M059J (cell line): ENCODE measurements around the gene ABCB10. TPM values are rescaled to one million over a fixed set of nuclear protein-coding genes. Genes with fewer than 3 reads are reported as not detected.
"Not testable (repeated sequence)": the region's sequence is repeated elsewhere in the genome, so short reads cannot be mapped to it uniquely, and the experiment has no call there.

Source experiments
- DNase-seq: peaks from one replicate; pipeline ENCODE4 v3.0.0-alpha.2; 2012; ENCODE audit warnings: low read depth
- total RNA-seq: library from RNA; depleted of rRNA; stranded (reverse); fragments of >200 nt; shearing (Covaris generic); gene quantifications from 2 replicates; pipeline ENCODE4 v1.2.3, GENCODE V29; 2014; rRNA removed

The ABCB10 gene
- 10.9 and 17.8 TPM in 2 replicates for total RNA-seq

- DNase-seq, result peak; percentile 97
Observed at GRCh38 chr1:229558460-229559335, at the start of gene ABCB10. Gene ABCB10, minus strand, starts transcription at chr1:229558707. Its CDS starts 55 bp downstream, at chr1:229558652.

DNA sequence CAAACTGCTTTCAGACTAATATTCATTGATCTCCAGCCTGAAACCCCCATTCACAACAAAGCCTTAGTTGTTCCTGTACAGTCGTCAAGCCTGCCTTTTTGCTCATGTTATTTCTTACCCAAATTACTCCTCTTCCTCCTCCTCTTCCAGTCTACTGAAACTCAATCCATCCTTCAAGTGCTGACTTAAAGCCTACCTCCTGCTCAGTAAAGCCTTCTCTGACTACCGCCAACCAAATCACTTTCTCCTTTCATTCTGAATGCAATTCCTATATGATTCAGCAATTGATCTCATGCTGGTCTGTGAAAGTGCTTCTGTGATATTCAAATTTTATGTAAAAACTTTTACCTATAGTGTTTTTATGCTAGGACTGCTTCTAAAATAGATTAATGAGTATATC, 48.9 kb upstream of the ABCB10 start:
- no peak for DNase-seq

GRCh38 chr1:229603371-229604005, 45.0 kb upstream of the ABCB10 start:
- DNase-seq, result no peak

GRCh38 chr1:229600229-229600628, 41.7 kb upstream of the ABCB10 start:
- DNase-seq, result no peak

GRCh38 chr1:229599218-229599954, 40.9 kb upstream of the ABCB10 start:
- DNase-seq, result no peak

DNA sequence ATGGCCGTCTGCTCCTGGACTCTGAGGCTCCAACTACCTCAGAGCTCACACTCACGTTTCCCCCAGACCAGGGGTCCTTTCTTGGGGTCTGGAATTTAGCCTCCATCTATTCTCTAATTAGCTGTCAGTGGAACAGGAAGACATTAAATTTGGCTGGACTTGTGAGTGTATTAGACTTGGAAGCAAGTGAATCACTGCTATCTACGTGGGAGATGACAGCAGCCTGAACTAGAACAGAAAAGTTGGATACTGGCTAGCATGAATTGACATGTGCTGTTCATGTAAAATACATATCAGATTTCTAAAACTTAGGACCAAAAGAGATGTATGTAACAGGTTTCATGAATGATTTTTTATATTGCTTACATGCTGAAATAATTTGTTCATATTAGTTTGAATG, 39.4 kb upstream of the ABCB10 start:
- peak; percentile 19 for DNase-seq

- peak; percentile 72 for DNase-seq
Observed at GRCh38 chr1:229596925-229597699, 38.6 kb upstream of the ABCB10 start.

DNA sequence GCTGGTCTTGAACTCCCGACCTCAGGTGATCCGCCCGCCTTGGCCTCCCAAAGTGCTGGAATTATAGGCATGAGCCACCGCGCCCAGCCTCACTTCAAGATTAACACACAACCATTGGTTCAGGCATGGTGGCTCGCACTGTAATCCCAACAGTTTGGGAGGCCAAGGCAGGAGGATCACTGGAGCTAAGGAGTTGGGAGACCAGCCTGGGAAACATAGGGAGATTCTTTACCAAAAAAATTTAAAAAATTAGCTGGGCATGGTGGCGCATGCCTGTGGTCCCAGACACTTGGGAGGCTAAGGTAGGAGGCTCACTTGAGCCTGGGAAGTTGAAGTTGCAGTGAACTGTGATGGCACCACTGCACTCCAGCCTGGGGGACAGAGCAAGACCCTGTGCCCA, 37.4 kb upstream of the ABCB10 start:
- not testable (repeated sequence) for DNase-seq

DNA sequence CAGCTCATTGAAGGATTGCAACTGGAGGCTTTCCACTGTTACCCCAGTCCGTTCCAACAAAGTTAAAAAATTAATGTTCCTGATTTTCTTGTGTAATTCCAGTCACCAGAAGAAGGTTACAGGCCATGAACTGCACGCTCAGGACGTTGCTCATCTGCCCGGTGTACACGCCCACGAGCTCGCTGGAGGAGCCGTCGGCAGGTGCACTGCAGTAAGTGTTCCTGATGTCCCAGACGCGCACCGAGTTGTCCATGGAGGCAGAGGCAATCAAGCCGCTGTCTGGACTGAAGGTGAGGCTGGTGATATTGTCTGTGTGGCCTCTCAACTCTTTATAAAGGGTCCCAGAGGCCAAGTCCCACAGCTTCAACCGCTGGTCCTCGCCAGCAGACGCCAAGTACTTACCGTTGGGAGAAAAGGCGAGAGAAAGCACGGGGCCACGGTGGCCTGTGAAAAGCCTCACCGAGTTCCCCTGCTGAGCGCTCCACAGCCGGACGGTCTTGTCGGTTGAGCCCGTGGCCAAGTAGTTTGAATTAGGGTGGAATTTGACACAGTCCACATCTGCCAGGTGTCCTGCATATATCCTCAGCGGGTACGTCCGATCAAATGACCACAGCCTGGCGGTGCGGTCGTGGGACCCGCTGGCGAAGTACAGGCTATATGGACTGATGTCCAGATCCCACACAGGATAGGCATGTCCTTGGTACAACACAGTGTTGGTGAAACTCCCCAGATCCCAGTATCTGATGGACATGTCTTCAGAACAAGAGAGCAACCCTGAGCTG, 35.9 kb upstream of the ABCB10 start:
- DNase-seq, result no peak

DNA sequence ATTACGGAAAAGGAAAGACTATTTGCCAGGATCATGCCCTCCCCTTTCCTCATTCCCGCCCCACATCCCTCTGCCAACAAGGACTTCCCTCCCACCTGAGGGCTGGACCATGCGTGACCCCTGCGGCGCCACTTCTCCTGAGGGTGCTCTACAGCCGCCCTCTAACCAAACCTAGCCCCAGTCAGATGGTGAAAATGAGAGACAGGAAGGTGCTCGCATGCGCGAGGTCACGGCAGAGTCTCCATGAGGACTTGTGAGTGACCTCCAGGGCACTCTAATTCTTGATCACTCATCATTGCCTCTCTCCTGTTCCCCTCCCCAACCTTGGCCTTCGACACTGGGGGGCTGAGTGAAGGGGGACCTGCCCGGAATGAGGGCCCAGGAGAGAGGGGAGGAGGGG, 35.3 kb upstream of the ABCB10 start:
- DNase-seq, result no peak

DNA sequence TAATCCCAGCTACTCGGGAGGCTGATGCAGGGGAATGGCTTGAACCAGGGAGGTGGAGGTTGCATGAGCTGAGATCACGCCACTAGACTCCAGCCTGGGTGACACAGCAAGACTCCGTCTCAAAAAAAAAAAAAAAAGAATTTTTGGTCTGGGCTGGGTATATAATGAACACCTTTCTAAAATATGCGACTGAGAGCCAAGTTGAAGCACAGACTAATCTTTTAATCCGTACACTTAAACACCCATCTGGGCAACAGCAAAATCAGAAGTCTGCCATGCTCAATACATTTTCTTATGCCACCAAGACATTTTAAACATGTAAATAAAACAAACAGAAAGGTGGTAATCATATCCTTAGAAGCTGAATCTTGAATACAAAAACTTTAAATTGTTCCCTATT, 31.6 kb upstream of the ABCB10 start:
- DNase-seq, result no peak

- DNase-seq, result no peak
Observed at GRCh38 chr1:229585338-229585737, 26.8 kb upstream of the ABCB10 start.

- DNase-seq, result no peak
Observed at GRCh38 chr1:229582715-229583114, 24.2 kb upstream of the ABCB10 start.

- no peak for DNase-seq
Observed at GRCh38 chr1:229582011-229582694, 23.6 kb upstream of the ABCB10 start.

- DNase-seq, result no peak
Observed at GRCh38 chr1:229581485-229581884, 23.0 kb upstream of the ABCB10 start.

GRCh38 chr1:229579059-229579673, 20.7 kb upstream of the ABCB10 start:
- DNase-seq, result peak; percentile 39

GRCh38 chr1:229578168-229579058, 19.9 kb upstream of the ABCB10 start:
- DNase-seq, result peak; percentile 23

- no peak for DNase-seq
Observed at GRCh38 chr1:229574679-229575442, 16.4 kb upstream of the ABCB10 start.
